ENCODE results near the gene SLC27A2.

Gene SLC27A2

GRCh38 chr15:50190723-50191122 lies 8.7 kb downstream of the SLC27A2 start:
- DNase-seq (ENCODE audit: low read depth in 2 of 2): no peak

DNA sequence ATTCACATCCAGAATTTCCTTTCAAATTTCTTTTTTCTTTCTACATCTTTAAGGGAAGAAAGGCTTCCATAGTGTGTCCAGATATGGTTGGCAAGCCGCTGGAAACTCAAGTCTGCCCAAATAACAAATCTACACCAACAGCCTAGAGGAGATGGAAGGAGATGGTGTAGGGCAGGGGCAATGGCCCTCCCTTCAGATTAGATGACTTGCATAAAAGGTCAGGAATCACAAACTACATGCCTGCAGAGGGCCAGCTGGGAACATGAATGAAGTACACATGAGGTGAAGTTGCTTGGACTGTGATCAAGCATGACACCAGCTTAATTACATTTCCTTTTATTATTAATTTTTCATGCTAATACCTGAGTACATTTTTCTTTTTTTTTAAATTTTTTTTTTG lies 10.2 kb downstream of the SLC27A2 start:
- DNase-seq (ENCODE audit: low read depth in 2 of 2): no peak

DNA sequence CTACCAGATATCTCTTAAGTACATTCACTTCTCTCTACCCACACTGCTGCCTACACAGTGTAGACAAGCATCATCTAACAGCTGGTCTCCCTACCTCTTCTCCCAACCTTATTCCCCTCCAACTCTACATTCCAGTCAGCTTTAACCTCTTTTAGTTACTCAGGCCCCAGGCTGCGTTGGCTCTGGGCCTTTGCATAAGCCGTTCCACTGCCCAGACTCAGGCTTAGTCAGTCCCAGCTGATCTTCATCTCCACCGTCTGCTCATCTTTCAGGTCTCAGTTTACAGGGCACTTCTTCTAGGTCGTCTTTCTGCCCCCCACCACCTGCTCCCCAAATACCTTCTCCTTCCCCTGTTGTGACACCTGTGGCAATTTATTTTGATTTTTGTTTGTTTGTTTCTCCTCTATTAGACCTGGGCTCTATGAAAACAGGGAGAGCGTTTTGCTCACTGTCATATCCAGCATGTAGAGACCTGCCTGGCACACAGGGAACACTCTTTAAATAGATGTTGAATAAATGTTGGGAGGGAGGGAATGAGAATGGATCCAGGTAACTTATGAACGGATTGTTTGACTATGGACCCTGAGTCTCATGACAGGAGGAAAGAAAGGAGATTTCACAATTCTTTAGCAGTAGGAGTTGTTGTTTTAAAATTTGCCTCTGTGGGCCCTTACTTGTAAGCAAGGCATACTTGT lies 11.1 kb downstream of the SLC27A2 start:
- no peak for DNase-seq (ENCODE audit: low read depth in 2 of 2)

DNA sequence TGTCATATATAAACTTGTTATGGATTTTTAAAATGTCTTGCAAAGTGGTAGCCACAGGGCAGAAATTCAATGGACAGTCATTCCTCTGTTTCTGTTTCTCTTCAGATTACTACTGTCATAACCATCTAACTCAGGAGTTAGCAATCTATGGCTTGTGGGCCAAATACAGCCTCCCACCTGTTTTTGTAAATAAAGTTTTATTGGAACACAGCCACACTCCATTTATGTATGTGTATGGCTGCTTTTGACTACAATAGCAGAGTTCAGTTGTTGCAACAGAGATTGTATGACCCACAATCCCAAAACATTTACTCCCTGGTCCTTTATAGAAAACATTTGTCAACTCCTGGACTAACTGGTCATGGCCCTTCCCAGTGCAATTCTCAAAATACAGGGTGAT lies 20.0 kb downstream of the SLC27A2 start:
- no peak for DNase-seq (ENCODE audit: low read depth in 2 of 2)

GRCh38 chr15:50206020-50206419 lies 24.0 kb downstream of the SLC27A2 start:
- DNase-seq (ENCODE audit: low read depth in 2 of 2): no peak

- no peak for DNase-seq (ENCODE audit: low read depth in 2 of 2)
These were observed 27.8 kb downstream of the SLC27A2 start for GRCh38 chr15:50209809-50210208.

GRCh38 chr15:50210462-50211157 lies 28.6 kb downstream of the SLC27A2 start:
- no peak for DNase-seq (ENCODE audit: low read depth in 2 of 2)

GRCh38 chr15:50218291-50218690 lies 36.3 kb downstream of the SLC27A2 start:
- no peak for DNase-seq (ENCODE audit: low read depth in 2 of 2)

GRCh38 chr15:50218691-50219090 lies 36.7 kb downstream of the SLC27A2 start:
- no peak for DNase-seq (ENCODE audit: low read depth in 2 of 2)

- no peak for DNase-seq (ENCODE audit: low read depth in 2 of 2)
These were observed 37.8 kb downstream of the SLC27A2 start for GRCh38 chr15:50219820-50220219.

DNA sequence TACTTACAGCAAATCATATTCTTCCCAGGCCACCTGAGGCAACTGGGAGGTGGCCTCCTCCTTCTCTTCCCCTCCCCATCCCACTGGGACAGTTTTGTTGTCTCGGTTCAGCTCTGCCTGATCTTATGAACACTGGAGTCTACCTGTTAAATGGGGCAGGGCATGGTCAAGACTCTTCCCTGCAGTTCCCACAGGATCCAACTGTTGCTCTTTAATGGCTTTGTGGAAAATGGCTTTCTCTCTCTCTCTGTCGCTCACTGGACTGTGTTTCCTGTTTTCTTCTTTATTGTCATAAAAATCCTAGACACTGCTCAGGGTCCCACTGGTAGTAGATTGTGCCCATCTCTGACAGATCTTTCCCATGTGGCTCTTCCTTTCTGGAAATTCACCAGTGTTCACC lies 40.2 kb downstream of the SLC27A2 start:
- DNase-seq (ENCODE audit: low read depth in 2 of 2): no peak

DNA sequence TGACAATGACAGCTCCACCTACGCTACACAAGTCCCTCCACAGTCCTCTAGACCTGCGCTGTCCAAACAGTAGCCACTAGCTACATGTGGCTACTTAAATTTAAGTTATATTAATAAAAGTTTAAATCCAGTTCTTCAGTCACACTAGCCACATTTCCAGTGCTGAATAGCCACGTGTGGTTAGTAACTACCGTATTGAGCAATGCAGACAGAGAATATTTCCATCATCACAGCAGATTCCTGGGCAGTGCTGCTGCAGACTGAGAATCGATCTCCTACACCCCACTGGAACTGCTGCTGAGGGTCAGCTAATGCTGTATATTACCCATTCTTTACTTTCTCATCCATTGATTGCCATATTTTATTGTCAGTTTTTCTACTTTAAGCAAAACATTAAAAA lies 42.6 kb downstream of the SLC27A2 start:
- no peak for DNase-seq (ENCODE audit: low read depth in 2 of 2)

DNA sequence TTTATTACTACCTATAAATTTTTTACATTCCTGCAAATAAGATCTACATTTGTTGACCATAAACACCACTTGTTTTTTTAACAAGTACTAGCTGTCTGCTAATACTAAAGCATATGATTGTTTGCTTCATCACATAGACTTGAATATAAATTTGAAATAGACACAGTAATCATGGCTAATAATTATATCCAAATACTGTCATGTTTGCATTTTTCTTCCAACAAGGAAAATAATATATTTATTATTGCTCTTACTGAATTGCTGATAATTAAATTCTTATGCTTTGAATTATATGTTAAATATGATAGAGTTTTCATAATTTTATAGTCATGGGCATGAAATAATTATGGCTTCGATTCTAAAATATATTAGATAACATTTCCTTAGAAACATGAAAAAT lies 43.1 kb downstream of the SLC27A2 start:
- no peak for DNase-seq (ENCODE audit: low read depth in 2 of 2)

- no peak for DNase-seq (ENCODE audit: low read depth in 2 of 2)
These were observed 43.9 kb downstream of the SLC27A2 start for GRCh38 chr15:50225938-50226337.

- no peak for DNase-seq (ENCODE audit: low read depth in 2 of 2)
These were observed 45.1 kb downstream of the SLC27A2 start for GRCh38 chr15:50227076-50227475.

DNA sequence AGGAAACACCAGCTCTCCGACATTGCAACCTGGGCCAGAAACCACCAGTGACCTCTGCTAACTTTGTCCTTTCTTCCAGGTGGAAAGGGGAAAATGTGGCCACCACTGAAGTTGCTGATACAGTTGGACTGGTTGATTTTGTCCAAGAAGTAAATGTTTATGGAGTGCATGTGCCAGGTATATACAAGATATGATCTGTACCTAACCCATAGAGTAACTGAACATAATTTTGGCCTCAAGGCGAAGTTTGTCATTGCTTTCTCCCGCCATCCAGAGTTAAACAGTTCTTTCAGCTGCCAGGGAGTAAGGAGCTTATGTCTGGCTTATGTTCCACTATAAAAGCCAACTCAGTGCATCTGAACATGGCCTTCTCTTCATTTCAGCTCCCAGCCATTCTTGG lies 46.9 kb downstream of the SLC27A2 start:
- no peak for DNase-seq (ENCODE audit: low read depth in 2 of 2)

- DNase-seq (ENCODE audit: low read depth in 2 of 2): no peak
These were observed 47.3 kb downstream of the SLC27A2 start for GRCh38 chr15:50229336-50229735.

GRCh38 chr15:50231761-50232160 lies 49.8 kb downstream of the SLC27A2 start:
- no peak for DNase-seq (ENCODE audit: low read depth in 2 of 2)

GRCh38 chr15:50232791-50233190 lies 50.8 kb downstream of the SLC27A2 start:
- no peak for DNase-seq (ENCODE audit: low read depth in 2 of 2)

GRCh38 chr15:50233192-50233736 lies 51.3 kb downstream of the SLC27A2 start:
- DNase-seq (ENCODE audit: low read depth in 2 of 2): no peak

DNA sequence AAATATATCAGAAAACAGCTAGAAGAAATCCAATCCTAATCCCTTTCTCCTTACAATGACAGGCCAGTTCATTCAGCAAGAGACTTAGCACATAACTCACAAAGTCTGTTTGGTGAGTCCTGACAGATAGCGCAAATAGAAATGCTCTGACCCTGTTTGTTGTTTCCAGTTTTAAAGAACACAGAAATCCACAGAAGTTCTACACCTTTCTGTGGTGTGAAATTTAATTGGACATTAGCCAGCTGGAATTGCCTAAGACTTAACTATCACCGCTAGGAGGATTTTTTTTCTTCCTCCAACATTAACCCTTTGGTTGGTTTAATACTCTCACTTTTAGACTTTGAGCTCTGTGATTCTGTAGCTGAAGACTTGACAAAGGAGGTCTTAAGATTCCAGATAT lies 52.8 kb downstream of the SLC27A2 start:
- DNase-seq (ENCODE audit: low read depth in 2 of 2): no peak

- DNase-seq (ENCODE audit: low read depth in 2 of 2): no peak
These were observed 53.8 kb downstream of the SLC27A2 start for GRCh38 chr15:50235794-50236193.

DNA sequence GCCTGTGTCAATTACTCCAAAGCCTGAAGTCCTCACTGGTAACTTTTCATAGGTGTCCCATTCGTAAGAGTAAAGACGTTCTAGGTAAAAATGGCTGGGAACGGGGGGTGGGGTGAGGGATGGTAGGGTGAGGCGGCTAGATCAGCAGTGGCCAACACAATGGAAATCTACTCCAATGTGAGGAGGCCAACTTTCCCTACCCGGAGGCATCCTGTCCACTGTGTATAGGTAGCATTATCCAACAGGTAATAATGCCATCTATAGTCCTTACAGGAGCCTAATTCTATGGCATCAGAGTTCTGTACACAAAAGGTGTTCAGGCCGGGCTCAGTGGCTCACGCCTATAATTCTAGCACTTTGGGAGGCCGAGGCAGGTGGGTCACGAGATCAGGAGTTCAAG lies 54.4 kb downstream of the SLC27A2 start:
- no peak for DNase-seq (ENCODE audit: low read depth in 2 of 2)

Measured in stimulated activated CD8-positive, alpha-beta memory T cell treated with anti-CD3 and anti-CD28 coated beads, Interleukin-2, amount 100 ng/mL, for 48 hours (primary cell).